HG03558 (cell line): ENCODE results near the gene ECSIT.
"Not testable (repeated sequence)": the region's sequence is repeated elsewhere in the genome, so short reads cannot be mapped to it uniquely, and the experiment has no call there.

Experiments
- ATAC-seq: cut with Tn5 transposase; IDR thresholded peaks from one replicate; pipeline ENCODE4 v1.9.1; 2021; ENCODE audit warnings: moderate number of reproducible peaks; ENCODE audit not compliant: unreplicated experiment; ENCODE audit errors: extremely low read depth

The ECSIT gene, protein sequence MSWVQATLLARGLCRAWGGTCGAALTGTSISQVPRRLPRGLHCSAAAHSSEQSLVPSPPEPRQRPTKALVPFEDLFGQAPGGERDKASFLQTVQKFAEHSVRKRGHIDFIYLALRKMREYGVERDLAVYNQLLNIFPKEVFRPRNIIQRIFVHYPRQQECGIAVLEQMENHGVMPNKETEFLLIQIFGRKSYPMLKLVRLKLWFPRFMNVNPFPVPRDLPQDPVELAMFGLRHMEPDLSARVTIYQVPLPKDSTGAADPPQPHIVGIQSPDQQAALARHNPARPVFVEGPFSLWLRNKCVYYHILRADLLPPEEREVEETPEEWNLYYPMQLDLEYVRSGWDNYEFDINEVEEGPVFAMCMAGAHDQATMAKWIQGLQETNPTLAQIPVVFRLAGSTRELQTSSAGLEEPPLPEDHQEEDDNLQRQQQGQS

DNA sequence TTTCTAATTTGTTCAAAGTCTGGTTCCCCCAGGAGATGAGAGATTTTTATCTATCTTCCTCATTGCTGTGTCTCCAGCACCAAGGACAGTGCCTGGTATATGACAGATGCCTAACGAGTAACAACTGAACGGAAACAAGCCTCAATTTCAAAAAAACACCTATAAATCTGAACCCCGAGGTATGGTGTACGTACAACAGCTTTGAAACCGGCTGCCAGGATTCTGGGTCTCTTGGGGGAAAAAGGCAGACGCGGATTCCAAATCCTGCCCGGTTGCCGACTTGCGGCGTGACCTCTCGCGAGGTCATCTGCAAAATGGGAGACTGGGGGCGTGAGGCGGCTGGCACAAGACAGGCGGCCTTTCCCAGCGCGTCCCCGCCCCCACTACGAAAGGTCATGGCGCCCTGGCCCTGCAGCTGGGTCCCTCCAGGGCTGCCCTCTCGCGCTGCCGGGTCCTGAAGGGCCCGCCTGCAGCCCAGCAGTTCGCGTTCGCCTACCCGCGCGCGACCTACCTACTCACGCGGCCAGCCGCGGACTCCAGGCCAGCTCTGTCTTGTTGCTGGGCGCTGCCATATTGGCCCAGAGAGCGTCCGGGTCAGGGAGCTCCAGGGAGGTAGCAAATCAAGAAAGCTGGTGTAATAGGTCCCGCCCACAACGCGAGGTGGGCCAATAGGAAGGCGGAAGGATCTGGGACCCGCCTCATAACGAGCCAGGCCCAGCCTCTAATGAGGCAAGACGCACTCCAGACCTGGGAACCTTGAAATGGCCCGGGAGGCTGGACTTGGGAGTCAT is at the start of gene ECSIT:
TSS of gene ECSIT (minus strand) at position 584 of the 791 bp plus-strand sequence. CDS start 9,964 bp downstream, outside the sequence.
- peak; percentile 74 for ATAC-seq

DNA sequence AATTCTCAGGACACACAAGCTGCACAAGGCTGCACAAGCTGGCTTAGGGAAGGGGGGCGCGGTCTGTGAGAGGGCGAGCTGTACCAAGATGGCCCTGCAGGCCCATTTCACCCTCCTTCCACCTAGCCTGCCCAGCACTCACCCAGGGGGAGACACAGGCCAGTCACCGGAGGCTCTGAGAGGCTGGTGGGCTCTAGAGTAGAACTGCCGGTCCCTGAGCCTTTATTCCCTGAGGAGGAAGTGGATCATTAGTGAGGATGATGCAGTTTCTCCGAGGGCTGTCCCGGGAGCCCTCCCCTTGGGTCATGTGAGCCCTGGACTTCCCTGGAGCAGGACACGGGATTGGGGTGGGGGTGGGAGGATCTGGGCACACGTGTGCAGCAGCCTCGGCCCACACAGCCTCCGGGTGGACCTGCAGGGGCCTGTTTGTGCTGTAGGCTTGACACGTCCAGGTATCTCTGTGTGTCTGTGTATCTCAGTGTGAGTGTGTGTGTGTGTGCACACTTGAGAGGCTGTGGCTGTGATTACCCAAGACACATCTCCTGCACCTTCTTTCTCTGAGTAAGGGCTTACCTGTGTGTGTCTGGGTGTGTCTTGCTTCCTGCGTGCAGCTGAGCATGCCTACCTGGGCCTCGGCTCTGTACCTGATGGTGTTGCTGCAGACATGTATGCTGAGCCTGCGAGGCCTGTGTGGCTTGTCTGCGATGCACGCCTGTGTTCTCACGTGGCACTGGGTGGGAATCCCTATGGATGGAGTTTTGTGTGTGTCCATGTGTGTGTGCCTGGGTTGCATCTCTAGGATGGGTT is 48.7 kb upstream of the ECSIT start, which contains the start of gene ACP5:
TSS of gene ACP5 (minus strand) at position 195 of the 807 bp plus-strand sequence. CDS start 328 bp downstream, outside the sequence.
- no peak for ATAC-seq

DNA sequence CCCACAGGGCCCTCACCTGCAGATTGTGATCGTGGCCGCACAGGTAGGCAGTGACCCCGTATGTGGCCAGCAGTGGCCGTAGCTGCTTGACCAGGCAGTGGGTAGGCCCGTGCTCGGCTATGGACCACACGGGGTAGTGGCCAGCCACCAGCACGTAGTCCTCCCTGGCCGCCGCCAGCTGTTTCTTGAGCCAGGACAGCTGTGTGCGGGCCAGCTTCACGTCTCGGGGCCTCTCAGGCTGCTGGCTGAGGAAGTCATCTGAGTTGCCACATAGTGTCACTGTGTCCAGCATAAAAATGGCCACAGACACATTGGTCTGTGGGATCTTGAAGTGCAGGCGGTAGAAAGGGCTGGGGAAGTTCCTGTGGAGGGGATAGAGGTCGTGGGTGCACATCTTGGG is 47.3 kb upstream of the ECSIT start:
- ATAC-seq, result no peak

DNA sequence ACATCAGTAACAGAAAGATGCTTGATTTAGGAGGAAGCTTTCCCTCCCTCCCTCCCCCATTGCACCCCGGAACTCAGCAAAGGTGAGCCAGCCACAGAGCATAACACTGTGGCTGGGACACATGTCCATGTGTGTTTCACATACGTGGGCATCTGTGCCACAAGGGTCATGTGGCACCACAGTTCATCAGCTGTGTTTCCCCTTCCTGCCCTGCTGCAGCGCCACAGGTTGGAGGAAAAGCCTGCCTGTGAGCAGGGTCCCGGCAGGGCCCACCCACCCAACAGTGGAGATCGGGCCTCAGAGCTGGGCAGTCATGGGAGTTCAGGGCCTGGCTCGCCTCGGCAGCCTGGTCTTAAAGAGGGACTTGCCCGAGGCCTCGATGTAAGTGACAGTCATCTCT is 45.8 kb upstream of the ECSIT start:
- no peak for ATAC-seq

DNA sequence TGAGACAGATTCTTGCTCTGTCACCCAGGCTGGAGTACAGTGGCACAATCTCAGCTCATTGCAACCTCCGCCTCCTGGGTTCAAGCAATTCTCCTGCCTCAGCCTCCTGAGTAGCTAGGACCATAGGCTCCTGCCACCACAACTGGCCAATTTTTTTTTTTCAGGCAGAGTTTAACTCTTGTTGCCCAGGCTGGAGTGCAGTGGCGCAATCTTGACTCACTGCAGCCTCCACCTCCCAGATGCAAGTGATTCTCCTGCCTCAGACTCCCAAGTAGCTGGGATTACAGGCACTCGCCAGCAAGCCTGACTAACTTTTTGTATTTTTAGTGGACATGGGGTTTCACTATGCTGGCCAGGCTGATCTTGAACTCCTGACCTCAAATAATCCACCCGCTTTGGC is 44.8 kb upstream of the ECSIT start:
- ATAC-seq, result not testable (repeated sequence)

DNA sequence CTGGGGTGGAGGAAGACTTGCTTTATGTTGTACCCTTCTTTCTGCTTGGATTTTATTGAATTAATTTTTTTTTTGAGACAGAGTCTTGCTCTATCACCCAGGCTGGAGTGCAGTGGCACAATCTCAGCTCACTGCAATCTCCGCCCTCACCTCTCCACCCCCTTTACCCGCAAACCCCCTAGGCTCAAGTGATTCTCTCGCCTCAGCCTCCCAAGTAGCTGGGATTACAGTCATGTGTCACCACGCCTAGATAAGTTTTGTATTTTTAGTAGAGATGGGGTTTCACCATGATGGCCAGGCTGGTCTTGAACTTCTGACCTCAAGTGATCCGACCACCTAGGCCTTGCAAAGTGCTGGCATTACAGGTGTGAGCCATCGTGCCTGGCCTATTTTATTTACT is 44.4 kb upstream of the ECSIT start:
- not testable (repeated sequence) for ATAC-seq

DNA sequence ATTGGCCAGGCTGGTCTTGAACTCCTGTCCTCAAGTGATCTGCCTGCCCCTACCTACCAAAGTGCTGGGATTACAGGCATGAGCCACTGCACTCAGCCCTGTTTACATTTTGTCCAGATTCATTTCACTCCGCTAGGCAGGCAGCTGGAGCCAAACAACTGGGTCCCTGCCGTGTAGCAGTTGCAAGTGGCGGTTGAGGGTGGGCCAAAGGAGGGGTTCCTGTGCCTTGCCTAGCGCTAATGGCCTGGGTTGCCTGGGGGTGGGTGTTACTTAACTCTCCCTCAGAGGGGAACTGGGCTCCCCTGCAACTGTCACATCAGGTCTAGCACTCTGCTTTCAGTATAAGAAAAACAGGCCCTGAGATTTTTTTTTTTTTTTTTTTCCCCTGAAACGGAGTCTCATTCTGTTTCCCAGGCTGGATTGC is 41.1 kb upstream of the ECSIT start:
- ATAC-seq, result no peak

DNA sequence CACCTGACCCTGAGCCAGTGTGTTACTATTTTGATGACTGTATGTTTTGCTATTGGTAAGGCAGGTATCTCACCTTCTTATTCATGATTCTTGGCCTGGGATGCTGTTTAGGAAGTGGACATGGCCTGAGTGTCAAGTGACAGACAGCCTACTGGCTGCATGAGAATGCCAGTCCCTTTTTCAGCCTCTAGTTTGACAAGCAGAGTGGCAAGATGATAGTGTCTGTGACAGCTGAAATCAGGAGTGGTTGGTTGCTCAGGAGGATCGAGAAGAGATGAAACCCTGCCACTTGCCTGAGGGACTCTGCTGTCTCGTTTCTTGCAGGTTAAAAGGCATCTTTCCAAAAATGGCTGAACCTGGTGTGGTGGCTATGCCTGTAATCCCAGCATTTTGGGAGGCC is 37.2 kb upstream of the ECSIT start:
- ATAC-seq, result no peak

DNA sequence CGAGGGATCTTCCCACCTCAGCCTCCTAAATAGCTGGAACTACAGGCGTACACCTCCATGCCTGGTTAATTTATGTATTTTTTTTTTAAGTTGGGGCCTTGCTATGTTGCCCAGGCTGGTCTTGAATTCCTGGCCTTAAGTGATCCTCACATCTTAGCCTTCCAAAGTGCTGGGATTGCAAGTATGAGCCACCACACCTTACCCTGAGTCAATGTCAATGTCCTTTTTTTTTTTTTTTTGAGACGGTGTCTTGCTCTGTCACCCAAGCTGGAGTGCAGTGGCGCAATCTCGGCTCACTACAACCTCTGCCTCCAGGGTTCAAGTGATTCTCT is 36.7 kb upstream of the ECSIT start:
- ATAC-seq, result not testable (repeated sequence)

DNA sequence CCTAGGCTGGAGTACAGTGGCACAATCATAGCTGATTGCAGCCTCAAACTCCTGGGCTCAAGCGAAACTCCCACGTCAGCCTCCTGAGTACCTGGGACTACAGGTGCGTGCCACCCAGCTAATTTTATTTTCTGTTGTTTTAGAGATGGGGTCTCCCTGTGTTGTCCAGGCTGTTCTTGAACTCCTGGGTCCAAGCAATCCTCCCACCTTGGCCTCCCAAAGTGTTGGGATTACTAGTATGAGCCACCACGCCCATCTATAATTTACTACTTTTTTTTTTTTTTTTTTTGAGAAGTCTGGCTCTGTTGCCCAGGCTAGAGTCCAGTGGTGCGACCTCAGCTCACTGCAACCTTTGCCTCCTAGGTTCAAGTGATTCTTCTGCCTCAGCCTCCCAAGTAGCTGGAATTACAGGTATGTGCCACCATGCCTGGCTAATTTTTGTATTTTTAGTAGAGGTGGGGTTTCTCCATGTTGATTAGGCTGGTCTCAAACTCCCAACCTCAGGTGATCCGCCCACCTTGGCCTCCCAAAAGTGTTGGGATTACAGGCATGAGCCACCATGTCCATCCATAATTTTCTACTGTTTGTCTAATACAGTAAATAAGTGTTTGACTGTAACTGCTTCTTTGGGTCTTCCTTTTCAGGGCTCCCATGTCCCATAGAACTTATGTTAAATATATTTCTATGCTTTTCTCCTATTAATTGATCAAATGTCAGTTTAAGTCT is 35.3 kb upstream of the ECSIT start:
- not testable (repeated sequence) for ATAC-seq

DNA sequence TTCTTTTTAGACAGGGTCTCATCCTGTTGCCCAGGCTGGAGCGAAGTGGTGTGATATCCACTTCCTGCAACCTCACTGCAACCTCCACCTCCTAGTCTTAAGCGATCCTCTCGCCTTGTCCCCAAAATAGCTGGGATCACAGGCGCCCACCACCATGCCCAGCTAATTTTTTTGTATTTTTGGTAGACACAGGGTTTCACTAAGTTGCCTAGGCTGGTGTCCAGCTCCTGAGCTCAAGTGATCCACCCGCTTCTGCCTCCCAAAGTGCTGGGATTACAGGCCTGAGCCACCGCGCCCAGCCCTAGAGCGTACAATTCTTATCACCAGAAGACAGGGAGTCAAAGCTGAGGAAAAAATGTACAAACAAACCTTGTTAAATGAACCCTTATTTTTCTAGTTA is 34.6 kb upstream of the ECSIT start:
- no peak for ATAC-seq

DNA sequence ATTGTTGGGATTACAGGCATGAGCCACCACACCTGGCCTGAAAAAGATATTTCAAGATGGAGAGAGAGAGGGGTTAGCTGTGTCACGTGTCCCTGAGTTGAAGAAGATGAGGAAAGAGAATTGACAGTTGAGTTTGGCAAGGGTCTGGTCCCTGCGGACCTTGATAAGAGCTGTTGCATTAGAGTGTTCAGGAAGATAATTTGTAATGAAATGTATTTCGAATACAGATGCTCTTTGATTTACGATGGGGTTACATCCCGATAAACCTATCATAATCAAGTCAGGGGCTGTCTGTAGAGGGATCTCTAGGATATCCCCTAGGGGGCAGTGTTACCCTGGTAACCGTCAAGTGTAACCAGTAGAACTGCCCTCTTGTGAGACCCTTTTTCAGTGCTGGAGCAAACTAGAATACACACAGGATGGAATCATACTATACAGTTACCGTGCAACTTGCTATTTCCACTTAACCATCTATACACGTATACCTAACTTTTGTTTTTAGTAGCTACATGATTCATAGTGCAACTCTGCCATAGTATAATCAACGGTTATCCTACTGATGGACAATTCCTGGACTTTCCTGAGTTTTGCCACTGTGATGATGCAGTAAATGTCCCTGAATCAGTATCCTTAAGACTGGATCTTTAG is 31.6 kb upstream of the ECSIT start:
- ATAC-seq, result peak; percentile 25

DNA sequence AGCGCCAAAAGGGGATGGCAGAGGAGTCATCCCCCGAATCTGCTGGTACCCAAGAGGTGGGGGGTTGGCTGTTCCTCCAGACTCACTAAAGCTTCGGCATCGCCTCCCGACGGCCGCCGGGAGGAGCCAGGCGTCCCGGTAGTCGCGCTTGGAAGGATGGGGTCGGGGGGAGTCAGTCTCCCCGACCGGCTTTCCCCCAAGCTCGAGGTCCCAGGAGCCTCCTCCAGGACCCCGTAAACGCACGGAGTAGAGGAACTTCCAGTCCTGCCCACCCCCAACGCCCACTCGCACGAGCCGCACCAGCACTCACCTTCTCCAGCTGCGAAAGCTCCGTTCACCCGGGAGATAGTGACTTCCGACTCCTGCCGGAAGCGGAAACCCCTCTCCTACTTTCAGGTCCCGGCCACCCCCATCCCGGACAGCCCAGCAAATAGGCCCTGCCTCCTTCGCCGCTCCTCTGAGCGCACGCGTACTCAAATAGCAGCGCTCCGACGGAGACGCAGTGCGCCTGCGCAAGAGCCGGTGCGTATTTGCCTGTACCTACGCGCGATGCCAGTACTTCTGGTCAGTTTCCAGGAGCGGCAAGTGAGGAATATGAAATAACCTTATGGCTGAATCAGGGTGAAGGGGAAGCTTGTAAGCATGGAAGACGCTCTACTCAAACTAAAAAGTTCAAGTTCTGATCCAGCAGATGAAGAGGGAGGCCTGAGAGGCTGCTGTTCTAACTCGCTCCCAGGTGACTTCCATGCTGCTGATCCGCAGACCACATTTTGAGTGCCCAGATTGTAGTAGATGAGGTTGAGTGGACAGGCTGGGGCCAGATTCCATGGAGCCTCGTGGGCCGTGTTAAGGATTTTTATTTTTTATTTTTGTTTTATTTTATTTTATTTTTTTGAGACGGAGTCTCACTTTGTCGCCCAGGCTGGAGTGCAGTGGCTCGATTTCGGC is 30.2 kb upstream of the ECSIT start, which contains the start of gene ELOF1:
TSS of gene ELOF1 (minus strand) at position 350 of the 948 bp plus-strand sequence. CDS start 4,883 bp downstream, outside the sequence.
- peak; percentile 51 for ATAC-seq

DNA sequence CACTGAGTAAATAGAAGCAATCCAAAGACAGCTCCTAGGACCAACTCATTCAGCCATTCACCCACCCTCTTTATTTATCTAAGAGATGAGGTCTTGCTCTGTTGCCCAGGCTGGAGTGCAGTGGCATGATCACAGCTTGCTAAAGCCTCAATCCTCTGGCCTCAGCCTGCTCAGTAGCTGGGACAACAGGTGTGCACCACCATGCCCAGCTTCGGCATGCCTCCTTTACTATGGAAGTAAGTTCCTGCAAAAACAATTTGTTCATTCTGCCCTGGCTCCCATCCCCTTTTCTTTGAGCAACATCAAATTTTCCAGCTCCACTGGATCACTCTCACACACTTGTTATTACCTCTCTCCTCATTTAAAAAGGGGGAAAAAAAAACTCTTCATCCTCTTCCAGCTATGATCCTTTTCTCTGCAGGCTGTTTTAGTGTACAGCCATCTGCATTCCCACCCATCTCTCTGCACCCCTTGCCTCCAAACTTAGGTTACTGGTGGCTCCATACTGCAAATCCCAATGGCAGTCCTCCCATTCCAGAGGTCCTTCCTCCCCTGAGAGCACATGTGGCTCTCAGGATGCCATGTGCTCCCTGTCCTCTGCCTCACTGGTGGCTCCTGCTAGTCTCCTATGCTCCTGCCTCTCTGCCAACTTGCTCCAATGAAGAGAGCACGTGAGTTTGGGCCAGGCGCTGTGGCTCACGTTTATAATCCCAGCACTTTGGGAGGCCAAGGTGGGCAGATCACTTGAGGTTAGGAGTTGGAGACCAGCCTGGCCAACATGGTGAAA is 27.9 kb upstream of the ECSIT start:
- no peak for ATAC-seq

DNA sequence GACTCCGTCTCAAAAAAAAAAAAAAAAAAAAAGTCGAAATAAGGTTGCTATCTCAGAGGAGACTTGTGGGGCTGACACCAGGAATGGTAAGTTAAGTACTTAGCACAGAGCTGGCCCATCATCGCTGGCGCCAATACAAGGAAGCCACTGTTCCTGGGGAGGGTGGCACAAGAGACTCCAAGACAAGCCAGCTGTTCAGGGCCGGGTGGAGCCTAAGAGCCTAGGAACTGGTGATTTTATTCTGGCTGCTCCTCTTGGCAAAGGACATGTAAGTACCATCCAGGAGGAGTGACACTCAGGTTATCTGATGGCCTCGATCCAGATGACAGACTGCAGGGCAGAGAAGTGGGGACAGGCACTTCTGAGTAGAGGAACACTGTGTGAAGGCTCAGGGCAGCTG is 26.3 kb upstream of the ECSIT start:
- no peak for ATAC-seq

DNA sequence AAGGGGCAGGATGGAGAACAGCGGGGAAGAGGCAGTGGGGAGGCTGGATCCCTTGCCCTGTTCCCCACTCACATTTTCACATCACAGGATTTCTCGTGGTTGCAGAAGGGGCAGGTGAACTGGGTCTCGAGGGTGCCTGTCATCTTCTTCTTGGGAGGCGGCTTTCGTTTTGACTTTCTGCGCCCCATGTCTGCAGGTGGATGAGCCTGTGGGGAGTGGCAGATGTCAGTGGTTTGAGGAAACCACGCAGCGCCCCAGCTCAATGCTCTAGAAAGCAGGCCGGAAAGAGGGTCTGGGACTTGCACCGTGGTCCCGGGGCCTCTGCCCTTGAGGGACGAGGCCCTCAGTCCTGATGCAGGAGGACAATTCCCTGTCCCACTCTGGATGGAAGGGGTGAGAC is 25.2 kb upstream of the ECSIT start:
- ATAC-seq, result no peak

DNA sequence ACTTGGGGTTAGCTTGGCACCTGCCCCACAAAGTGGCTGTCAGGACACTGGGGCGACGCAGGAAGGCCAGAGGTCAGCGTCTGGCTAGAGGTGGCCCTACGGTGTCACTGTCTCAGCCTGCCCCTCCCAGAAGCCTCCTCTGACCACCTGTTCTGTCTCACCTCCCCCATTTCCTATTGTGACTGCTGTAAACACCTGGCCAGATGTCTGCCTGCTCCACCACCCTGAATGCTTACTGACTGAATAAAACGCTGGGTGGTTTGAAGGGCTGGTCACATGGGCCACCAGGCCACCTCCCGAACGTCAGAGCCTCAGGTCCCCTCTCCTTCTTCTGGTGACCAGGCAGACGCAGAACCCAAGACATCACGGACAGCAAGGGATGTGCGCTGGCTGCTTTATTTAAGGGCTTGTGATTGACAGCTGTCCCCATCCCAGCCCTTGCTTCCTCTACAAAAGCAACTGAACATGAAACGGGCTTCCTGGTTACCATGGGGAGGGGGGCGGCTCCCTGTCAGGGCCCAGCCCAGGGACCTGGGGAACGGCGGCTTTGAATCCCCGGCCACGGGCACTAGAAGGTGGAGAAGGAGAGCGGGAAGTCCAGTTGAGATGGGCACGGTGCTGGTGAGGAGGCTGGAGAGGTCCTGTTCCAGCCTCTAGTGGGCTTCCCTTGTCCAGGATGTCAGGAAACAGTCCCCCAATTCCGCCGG is 23.9 kb upstream of the ECSIT start:
- no peak for ATAC-seq
